Transverse colon (tissue), 4 donors: ENCODE results near the gene P2RY6.

Experiments
- CTCF ChIP-seq, 5 experiments: fragments of 200-600 bp in 3 of 5; fragments of 450-650 bp in 2 of 5; sonication (generic) in 3 of 5; IDR thresholded peaks; 1 replicate in 2 of 5; 2 replicates in 3 of 5; pipeline ENCODE4 v1.5.1; 2016 to 2017; ENCODE audit warnings: antibody characterized with exemption in 5 of 5, inconsistent platforms in 3 of 5, mild to moderate bottlenecking in 2 of 5, moderate library complexity in 1 of 5
- POLR2AphosphoS5 ChIP-seq, 3 donors: sonication (generic); formaldehyde crosslinking; IDR thresholded peaks; one replicate each; pipeline ENCODE4 v1.6.1; 2016; ENCODE audit warnings: antibody characterized with exemption in 3 of 3

GRCh38 chr11:73287400-73288101 lies 15.4 kb downstream of the P2RY6 start:
- TF ChIP-seq CTCF (IDR thresholded peaks at IDR 0.05) = no peak
- no peak for TF ChIP-seq POLR2AphosphoS5 (IDR thresholded peaks at IDR 0.05)
